Choroid plexus epithelial cell (primary cell): ENCODE data around the gene CXCR3.

ENCODE experiments used
- DNase-seq: peaks from one replicate; pipeline ENCODE4 v3.0.0-alpha.2; 2010; ENCODE audit warnings: low read depth
- H3K4me3 ChIP-seq: 2 replicates; pipeline ENCODE4 v1.5.1; 2011; ENCODE audit warnings: low read depth, mild to moderate bottlenecking, control low read depth, low read length, moderate library complexity
- TF ChIP-seq, protein P1 (sequence below): conservative IDR thresholded peaks from 2 replicates; pipeline ENCODE4 v1.5.1; 2011; ENCODE audit warnings: low read depth, mild to moderate bottlenecking, control low read depth, inconsistent platforms, low read length, moderate library complexity

Gene CXCR3

GRCh38 chrX:71623714-71624113 lies 5.4 kb upstream of the CXCR3 start:
- TF ChIP-seq, protein P1, sequence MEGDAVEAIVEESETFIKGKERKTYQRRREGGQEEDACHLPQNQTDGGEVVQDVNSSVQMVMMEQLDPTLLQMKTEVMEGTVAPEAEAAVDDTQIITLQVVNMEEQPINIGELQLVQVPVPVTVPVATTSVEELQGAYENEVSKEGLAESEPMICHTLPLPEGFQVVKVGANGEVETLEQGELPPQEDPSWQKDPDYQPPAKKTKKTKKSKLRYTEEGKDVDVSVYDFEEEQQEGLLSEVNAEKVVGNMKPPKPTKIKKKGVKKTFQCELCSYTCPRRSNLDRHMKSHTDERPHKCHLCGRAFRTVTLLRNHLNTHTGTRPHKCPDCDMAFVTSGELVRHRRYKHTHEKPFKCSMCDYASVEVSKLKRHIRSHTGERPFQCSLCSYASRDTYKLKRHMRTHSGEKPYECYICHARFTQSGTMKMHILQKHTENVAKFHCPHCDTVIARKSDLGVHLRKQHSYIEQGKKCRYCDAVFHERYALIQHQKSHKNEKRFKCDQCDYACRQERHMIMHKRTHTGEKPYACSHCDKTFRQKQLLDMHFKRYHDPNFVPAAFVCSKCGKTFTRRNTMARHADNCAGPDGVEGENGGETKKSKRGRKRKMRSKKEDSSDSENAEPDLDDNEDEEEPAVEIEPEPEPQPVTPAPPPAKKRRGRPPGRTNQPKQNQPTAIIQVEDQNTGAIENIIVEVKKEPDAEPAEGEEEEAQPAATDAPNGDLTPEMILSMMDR = no peak
- H3K4me3 ChIP-seq = no peak overlapping the region
- no peak for DNase-seq

- TF ChIP-seq, protein P1 = no peak
- no peak overlapping the region for H3K4me3 ChIP-seq
- peak; percentile 57 for DNase-seq
Observed at GRCh38 chrX:71622576-71623450, 4.5 kb upstream of the CXCR3 start.

DNA sequence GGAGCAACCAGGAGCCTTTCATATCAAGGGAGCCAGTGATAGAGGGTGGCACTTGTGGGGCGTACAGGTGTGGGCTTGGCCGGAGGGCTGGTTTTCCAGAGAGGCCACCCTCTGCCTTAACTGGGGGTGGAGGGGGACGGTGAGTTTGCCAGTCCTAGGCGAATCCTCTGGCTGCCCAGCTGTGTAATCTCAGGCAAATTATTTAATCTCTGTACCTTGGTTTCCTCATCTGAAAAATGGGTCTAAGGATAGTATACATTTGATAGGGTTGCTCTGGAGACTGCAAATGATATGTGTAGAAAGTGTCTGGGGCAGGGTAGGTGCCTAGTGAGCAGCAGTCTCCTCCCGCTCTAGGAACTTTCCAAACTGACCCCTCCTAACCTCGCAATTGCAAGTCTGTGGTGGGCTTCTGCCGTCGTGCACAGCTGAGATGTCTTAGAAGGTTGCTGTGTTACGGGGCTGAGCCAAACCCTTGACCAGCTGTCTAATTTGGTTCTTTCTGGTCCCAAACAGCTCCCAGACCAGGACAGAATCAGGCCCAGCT lies 3.8 kb upstream of the CXCR3 start:
- no peak for DNase-seq
- H3K4me3 ChIP-seq = no peak overlapping the region
- TF ChIP-seq, protein P1 = no peak

GRCh38 chrX:71621603-71622002 lies 3.3 kb upstream of the CXCR3 start:
- H3K4me3 ChIP-seq = no peak overlapping the region
- DNase-seq = peak; percentile 15
- TF ChIP-seq, protein P1 = no peak

DNA sequence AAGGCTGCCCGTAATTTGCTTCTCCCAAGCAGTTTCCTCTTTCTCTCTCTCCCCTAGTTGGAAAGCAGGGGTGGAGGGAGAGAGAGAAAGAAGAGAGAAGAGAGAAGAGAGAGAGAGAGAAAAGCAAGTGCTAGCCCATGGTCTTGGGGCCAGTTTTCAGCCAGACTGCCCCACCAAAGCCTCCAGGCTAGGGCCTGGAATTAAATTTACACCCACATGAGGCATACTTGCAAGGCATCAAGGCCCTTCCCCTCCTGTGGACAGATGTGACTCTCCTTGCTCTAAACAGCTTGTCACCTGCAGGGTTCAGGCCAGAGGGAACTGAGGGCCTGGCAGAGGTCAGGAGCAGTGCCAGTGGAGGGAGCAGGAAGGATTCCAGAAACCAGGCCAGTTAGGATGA lies 1.7 kb upstream of the CXCR3 start:
- no peak overlapping the region for H3K4me3 ChIP-seq
- TF ChIP-seq, protein P1 = no peak
- DNase-seq = no peak

GRCh38 chrX:71619193-71619592 lies 882 bp upstream of the CXCR3 start:
- DNase-seq = no peak
- TF ChIP-seq, protein P1 = no peak
- no peak overlapping the region for H3K4me3 ChIP-seq
